ENCODE measurements around the gene TSPAN13. TPM values are rescaled to one million over a fixed set of nuclear protein-coding genes. Genes with fewer than 3 reads are reported as not detected.

The TSPAN13 gene
- polyA plus RNA-seq, 6 donors from 2014 or later, result 187 to 403 (median 268) TPM

DNA sequence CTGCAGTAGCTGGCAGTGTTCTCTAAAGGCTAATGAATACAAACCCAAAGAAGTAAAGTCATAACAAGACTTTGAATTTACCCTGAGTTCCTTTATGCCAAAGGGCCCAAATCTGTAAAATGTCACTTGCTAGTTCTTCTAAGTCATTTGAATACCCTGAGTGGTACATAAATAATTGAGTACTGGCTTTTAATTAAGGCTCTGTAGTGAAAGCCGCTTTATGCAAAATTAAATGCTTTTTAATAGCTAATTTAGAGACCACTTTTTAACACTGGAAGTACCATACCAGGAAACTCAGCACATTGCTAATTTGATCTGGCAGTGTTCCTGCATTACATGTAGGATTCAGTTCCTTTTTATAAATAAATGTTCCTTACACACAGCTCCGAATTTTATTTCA lies 24.0 kb upstream of the TSPAN13 start:
- no peak overlapping the region for H3K4me3 Mint-ChIP-seq
- H3K4me1 Mint-ChIP-seq, result no peaks in the 10 kb centered on the region

GRCh38 chr7:16730937-16731336 lies 22.6 kb upstream of the TSPAN13 start:
- H3K4me3 Mint-ChIP-seq, result no peak overlapping the region
- H3K9me3 Mint-ChIP-seq, result no peaks in the 10 kb centered on the region
- H3K27me3 Mint-ChIP-seq, result no peaks in the 10 kb centered on the region
- H3K36me3 Mint-ChIP-seq, result no peaks in the 10 kb centered on the region
- peaks cover 0 to 9% (median 0%) of the 10 kb centered on the region in 3 donors for H3K4me1 Mint-ChIP-seq
- ATAC-seq (ENCODE audit: low read depth in 2 of 2), result no peak
- peak overlapping the region in 1 of 6 donors; percentile 24 for H3K27ac Mint-ChIP-seq
- DNase-seq, result no peak

More for the DNA sequence above, 24.0 kb upstream of the TSPAN13 start:
- ATAC-seq (ENCODE audit: low read depth in 2 of 2) (no peak), DNase-seq (no peak)
- Mint-ChIP-seq H3K36me3 (no peaks in the 10 kb centered on the region), H3K27me3 (no peaks in the 10 kb centered on the region), H3K27ac (no peak overlapping the region), H3K9me3 (no peaks in the 10 kb centered on the region)

DNA sequence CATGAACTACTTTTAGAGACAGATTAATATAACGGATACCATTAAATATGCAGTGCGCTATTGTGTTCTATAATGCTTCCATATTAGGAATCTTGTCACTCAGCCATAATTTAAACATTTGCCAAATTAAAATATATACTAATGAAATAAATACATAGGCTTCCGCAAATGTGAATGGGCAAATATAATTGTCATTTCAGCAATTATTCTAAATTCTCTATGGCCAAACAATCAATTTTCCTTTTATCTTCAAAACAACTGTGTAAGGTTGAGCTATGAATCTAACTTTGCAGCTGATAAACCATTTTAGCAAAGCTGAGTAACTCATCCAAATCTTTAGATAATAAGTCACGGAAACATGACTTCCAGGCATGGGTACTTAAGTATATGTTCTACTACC lies 20.7 kb upstream of the TSPAN13 start:
- ATAC-seq (ENCODE audit: low read depth in 2 of 2), result no peak
- H3K27ac Mint-ChIP-seq, result no peak overlapping the region
- no peaks in the 10 kb centered on the region for H3K9me3 Mint-ChIP-seq
- H3K36me3 Mint-ChIP-seq, result no peaks in the 10 kb centered on the region
- peaks cover 0 to 9% (median 0%) of the 10 kb centered on the region in 3 donors for H3K4me1 Mint-ChIP-seq
- H3K27me3 Mint-ChIP-seq, result no peaks in the 10 kb centered on the region
- H3K4me3 Mint-ChIP-seq, result no peak overlapping the region
- no peak for DNase-seq

DNA sequence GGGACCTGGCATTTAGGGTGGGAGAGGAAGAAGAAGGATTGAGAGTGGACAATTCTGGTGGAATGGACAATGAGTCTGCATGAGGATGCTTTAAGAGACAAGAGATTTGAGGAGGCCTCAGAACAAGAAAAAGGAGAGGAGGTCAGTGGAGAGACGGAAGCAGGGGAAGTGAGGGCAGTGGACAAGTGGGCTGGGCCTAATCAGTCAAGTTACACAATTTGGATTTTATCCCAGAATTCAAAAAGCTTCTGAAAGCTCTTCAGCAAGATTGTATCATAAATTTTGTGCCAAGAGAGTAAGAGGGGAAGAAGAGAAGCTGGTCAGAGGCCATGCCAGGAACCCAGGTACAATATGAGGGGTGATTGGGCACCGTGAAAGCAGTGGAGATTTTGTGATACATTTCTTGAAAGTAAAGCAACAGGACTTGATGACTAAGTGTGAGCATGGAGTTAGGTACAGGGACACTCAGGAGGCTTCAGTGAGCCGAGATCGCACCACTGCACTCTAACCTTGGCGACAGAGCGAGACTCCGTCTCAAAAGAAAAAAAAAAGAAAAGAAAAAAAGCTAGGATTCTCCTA lies 19.3 kb upstream of the TSPAN13 start:
- Mint-ChIP-seq H3K4me3 (no peak overlapping the region), H3K4me1 (peaks cover 0 to 9% (median 0%) of the 10 kb centered on the region in 3 donors), H3K9me3 (no peaks in the 10 kb centered on the region), H3K36me3 (no peaks in the 10 kb centered on the region), H3K27me3 (peaks cover 0 to 5% (median 0%) of the 10 kb centered on the region in 3 donors), H3K27ac (no peak overlapping the region)
- DNase-seq (no peak), ATAC-seq (ENCODE audit: low read depth in 2 of 2) (no peak)

GRCh38 chr7:16735020-16735419 lies 18.5 kb upstream of the TSPAN13 start:
- H3K36me3 Mint-ChIP-seq, result no peaks in the 10 kb centered on the region
- peaks cover 0 to 9% (median 0%) of the 10 kb centered on the region in 3 donors for H3K4me1 Mint-ChIP-seq
- no peaks in the 10 kb centered on the region for H3K9me3 Mint-ChIP-seq
- H3K27ac Mint-ChIP-seq, result no peak overlapping the region
- H3K27me3 Mint-ChIP-seq, result peaks cover 0 to 5% (median 0%) of the 10 kb centered on the region in 3 donors
- no peak overlapping the region for H3K4me3 Mint-ChIP-seq
- DNase-seq (no peak), ATAC-seq (ENCODE audit: low read depth in 2 of 2) (no peak)

DNA sequence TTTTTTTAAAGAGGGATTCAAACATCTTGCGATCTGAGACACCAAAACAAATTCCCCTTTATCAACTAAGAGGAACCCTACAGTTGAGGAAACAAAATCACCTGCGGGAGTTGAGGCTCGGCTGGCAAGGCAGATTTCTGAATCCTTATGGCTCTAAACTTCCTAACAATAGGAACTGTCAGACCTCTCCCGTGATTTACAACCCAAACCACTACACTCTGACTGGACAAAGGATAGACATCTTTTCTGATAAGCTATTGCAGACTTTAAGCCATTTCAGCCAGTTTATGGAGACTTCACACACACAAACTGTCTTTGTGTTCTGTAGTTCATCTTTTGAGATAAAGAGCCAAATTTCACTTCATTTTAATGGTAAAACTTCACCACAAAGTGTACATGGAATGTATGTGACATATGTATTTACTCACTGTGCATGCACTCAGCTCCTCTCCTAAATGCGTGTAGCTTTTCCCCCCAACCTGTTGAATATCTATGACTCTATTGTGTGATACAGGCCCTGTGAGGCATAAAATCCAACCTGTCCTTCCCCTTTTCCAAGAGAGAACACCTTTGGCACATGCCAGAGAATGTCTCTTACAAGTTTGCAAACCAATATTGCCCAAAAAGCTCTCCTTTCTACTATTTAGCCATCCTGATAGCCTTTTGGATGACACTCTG lies 15.4 kb upstream of the TSPAN13 start:
- H3K27me3 Mint-ChIP-seq, result peaks cover 0 to 5% (median 0%) of the 10 kb centered on the region in 3 donors
- H3K36me3 Mint-ChIP-seq, result no peaks in the 10 kb centered on the region
- H3K4me3 Mint-ChIP-seq, result no peak overlapping the region
- no peaks in the 10 kb centered on the region for H3K9me3 Mint-ChIP-seq
- ATAC-seq (ENCODE audit: low read depth in 2 of 2) (no peak), DNase-seq (no peak)
- no peak overlapping the region for H3K27ac Mint-ChIP-seq
- peaks cover 0 to 15% (median 0%) of the 10 kb centered on the region in 3 donors for H3K4me1 Mint-ChIP-seq

- no peaks in the 10 kb centered on the region for H3K9me3 Mint-ChIP-seq
These were observed 13.5 kb upstream of the TSPAN13 start for GRCh38 chr7:16739863-16740622.

GRCh38 chr7:16740623-16740953 lies 13.0 kb upstream of the TSPAN13 start:
- H3K9me3 Mint-ChIP-seq, result no peaks in the 10 kb centered on the region
- H3K27me3 Mint-ChIP-seq, result peaks cover 0 to 5% (median 0%) of the 10 kb centered on the region in 3 donors
- ATAC-seq (ENCODE audit: low read depth in 2 of 2), result no peak
- no peak for DNase-seq
- H3K4me1 Mint-ChIP-seq, result peaks cover 0 to 9% (median 0%) of the 10 kb centered on the region in 3 donors
- no peaks in the 10 kb centered on the region for H3K36me3 Mint-ChIP-seq
- no peak overlapping the region for H3K4me3 Mint-ChIP-seq
- peak overlapping the region in 1 of 6 donors; percentile 47 for H3K27ac Mint-ChIP-seq

More at GRCh38 chr7:16739863-16740622, 13.5 kb upstream of the TSPAN13 start:
- Mint-ChIP-seq H3K36me3 (no peaks in the 10 kb centered on the region), H3K27me3 (peaks cover 0 to 5% (median 0%) of the 10 kb centered on the region in 3 donors), H3K4me3 (no peak overlapping the region), H3K4me1 (peaks cover 0 to 14% (median 0%) of the 10 kb centered on the region in 3 donors), H3K27ac (peak overlapping the region in 1 of 6 donors; percentile 47)
- DNase-seq (no peak), ATAC-seq (ENCODE audit: low read depth in 2 of 2) (no peak)

DNA sequence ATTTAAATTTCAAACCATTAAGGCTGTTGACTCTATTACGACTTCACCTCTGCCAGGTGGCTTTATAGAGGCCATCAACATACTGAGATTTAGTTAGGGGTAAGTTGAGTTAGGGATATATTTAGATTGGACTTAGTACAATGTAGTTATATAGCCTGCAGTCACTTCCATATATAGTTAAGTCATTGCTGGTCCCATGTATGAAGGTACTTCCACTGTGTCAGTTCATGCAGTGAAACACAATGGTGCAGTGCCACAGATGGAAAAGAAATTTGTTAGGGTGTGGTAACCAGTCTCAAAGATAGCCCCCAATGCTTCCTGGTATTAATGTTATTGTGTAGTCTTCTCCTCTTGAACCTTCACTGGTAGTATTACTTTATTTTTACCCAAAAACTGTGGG lies 12.6 kb upstream of the TSPAN13 start:
- Mint-ChIP-seq H3K27me3 (peaks cover 0 to 5% (median 0%) of the 10 kb centered on the region in 3 donors), H3K36me3 (no peaks in the 10 kb centered on the region), H3K27ac (no peak overlapping the region), H3K4me1 (peaks cover 0 to 7% (median 0%) of the 10 kb centered on the region in 3 donors), H3K4me3 (no peak overlapping the region), H3K9me3 (no peaks in the 10 kb centered on the region)
- ATAC-seq (ENCODE audit: low read depth in 2 of 2), result no peak
- no peak for DNase-seq

DNA sequence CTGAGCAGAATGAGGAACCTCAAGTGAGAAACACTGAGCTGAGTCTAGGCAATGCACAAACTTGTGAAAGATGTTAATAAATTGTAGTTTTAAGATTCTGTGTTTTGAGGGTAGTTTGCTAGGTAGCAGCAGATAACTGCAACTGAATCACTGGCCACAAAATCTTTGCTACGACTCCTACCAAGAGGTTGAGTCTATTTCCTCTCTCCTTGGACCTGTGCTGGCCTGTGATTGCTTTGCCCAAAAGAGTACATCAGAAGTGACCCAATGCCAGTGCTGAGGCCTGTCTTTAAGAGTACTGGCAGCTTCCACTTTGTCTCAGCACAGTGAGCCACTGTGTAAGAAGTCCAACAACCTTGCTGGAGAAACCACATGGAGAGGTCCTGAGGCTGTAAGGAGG lies 11.9 kb upstream of the TSPAN13 start:
- H3K36me3 Mint-ChIP-seq, result no peaks in the 10 kb centered on the region
- no peak for DNase-seq
- no peak overlapping the region for H3K4me3 Mint-ChIP-seq
- H3K27me3 Mint-ChIP-seq, result peaks cover 0 to 5% (median 0%) of the 10 kb centered on the region in 3 donors
- no peaks in the 10 kb centered on the region for H3K9me3 Mint-ChIP-seq
- no peak for ATAC-seq (ENCODE audit: low read depth in 2 of 2)
- H3K27ac Mint-ChIP-seq, result peak overlapping the region in 1 of 6 donors; percentile 70
- H3K4me1 Mint-ChIP-seq, result peaks cover 0 to 7% (median 0%) of the 10 kb centered on the region in 3 donors

DNA sequence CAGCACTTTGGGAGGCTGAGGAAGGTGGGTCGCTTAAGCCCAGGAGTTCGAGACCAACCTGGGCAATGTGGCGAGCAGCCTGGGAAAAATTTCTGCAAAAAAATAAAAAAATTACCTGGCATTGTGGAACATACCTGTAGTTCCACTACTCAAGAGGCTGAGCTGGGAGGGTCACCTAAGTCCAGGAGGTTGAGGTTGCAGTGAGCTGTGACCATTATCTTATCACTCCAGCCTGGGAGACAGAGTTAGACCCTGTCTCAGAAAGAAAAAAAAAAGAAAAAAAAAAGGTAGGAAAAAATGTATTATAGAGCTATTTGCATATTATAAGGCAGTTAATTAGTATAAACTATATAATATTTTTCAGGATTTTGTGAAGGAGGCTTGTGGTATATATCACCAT lies 11.0 kb upstream of the TSPAN13 start:
- H3K27me3 Mint-ChIP-seq, result peaks cover 0 to 5% (median 0%) of the 10 kb centered on the region in 3 donors
- peaks cover 0 to 7% (median 0%) of the 10 kb centered on the region in 3 donors for H3K4me1 Mint-ChIP-seq
- DNase-seq (no peak), ATAC-seq (ENCODE audit: low read depth in 2 of 2) (no peak)
- H3K27ac Mint-ChIP-seq, result no peak overlapping the region
- no peak overlapping the region for H3K4me3 Mint-ChIP-seq
- no peaks in the 10 kb centered on the region for H3K9me3 Mint-ChIP-seq
- no peaks in the 10 kb centered on the region for H3K36me3 Mint-ChIP-seq

GRCh38 chr7:16743236-16743635 lies 10.3 kb upstream of the TSPAN13 start:
- ATAC-seq (ENCODE audit: low read depth in 2 of 2) (no peak), DNase-seq (no peak)
- H3K36me3 Mint-ChIP-seq, result no peaks in the 10 kb centered on the region
- H3K27ac Mint-ChIP-seq, result no peak overlapping the region
- H3K9me3 Mint-ChIP-seq, result no peaks in the 10 kb centered on the region
- H3K4me3 Mint-ChIP-seq, result no peak overlapping the region
- H3K4me1 Mint-ChIP-seq, result peaks cover 0 to 7% (median 0%) of the 10 kb centered on the region in 3 donors
- peaks cover 0 to 3% (median 0%) of the 10 kb centered on the region in 3 donors for H3K27me3 Mint-ChIP-seq

DNA sequence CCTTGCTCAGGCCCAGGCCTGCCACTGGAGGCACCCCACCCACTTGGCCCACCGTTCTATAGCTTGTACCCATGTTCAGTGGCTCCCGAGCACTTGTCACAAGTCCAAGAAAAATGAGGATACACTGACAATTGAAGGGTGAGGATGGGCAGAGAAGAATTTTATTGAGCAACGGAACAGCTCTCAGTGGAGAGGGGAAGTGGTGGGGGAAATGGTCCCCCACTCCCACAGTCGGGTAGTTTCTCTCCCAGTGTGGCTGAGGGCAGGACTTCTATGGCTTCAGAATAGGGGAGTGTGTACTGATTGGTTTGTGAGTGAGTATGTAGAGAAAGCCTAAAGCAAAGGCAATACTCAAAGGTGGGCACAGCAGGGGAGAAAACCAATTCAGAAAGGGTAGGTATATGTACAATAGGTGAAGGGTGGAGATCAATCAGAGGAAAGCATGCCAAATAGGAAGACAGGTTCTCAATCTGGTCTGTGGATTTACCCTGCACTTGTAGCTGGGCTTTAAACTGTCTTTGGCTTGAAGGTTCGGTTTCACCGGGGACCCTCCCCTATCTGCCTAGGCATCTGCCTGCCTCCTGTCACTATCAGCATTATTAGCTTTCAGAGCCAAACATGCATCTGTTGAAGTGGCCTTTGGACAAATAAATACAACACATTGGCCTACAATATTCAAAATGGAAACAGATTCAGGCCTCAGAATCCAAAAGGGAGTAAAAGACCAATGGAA lies 8.9 kb upstream of the TSPAN13 start:
- H3K9me3 Mint-ChIP-seq, result no peaks in the 10 kb centered on the region
- no peak overlapping the region for H3K4me3 Mint-ChIP-seq
- ATAC-seq (ENCODE audit: low read depth in 2 of 2) (no peak), DNase-seq (no peak)
- H3K27ac Mint-ChIP-seq, result peak overlapping the region in 1 of 6 donors; percentile 88
- H3K27me3 Mint-ChIP-seq, result no peaks in the 10 kb centered on the region
- H3K36me3 Mint-ChIP-seq, result no peaks in the 10 kb centered on the region
- H3K4me1 Mint-ChIP-seq, result peaks cover 0 to 7% (median 0%) of the 10 kb centered on the region in 3 donors

Measured in naive B cell (primary cell).